Embryonic facial prominence (tissue), 1 donor: ENCODE results near the gene KCNJ4.

Experiments
- DNase-seq: peaks from one replicate; pipeline ENCODE4 v3.0.0-alpha.2; 2016; ENCODE audit errors: extremely low spot score

Gene KCNJ4

DNA sequence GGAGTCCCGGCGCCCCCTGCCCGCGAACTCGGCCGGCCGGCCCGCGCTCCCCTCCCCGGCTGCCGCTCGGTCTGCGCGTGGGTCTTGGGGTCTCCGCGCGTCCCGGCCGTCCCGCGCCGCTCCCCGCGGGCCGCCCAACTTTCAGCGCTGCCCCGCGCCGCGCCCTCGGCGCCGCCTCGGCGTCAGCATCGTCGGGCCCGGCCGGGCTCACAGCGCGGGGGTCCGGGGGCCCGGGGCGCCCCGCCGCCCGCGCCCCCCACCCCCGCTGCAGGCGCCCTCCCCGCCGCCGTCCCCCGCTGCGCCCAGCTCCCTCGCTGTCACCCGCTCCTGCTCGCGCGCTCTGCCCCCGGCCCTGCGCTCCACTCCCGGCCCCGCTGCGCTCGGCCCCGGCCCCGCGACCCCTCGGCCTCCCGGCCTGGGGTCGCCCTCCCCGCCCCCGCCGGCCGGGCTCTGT, at the start of gene KCNJ4:
Gene KCNJ4, minus strand, starts transcription at position 124 of the 454 bp plus-strand sequence. CDS start 27,067 bp downstream, outside the sequence.
- DNase-seq = no peak

DNA sequence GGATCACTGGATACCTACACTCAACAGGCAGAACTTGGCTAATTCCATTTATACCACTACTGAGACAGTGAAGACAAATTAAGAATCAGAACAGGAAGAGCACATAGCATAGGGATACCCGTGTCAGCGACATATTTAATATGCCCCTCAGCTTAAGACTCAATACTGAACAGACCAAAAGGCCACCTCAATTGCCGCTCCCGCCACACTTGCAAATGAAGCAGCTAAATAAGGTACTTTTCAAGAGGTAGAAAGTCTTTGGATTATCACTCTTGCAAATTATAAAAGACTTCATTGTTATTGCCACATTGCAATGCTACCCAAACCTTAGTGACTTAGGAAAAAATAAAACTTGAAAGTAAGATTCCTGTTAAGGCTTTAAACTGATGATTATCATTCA, 48.0 kb upstream of the KCNJ4 start:
- DNase-seq = no peak

DNA sequence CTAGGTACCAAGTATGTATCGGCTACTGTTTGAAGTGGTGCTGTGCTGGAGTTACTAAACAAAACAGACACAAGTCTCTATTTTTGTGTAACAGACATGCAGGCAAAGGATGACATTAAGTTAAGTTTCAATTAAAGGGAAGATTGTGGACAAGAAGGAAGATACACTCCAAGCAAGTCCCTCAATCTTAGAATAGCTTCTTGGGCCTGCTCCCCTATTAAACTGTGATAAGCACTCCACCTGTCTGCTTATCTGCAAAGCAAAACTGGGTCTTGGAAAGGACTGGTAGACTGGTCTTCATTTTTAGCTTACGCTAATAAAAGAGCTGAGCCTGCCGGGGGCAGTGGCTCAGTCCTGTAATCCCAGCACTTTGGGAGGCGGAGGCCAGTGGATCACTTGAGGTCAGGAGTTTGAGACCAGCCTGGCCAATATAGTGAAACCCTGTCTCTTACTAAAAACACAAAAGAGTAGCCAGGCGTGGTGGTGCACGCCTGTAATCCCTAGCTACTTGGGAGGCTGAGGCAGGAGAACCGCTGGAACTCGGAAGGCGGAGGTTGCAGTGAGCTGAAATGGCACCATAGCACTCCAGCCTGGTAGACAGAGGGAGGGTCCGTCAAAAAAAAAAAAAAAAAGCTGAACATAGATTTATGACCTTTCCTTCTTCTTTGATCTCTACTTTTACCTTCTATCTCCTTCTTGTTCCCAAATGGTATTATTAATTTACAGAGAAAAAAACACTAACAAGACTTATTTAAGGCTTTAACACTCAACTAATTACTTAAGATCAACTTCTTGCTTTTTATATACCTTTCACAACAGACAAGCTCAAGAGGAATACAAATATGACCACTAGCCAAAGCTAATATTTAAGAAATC, 47.0 kb upstream of the KCNJ4 start:
- DNase-seq = no peak

DNA sequence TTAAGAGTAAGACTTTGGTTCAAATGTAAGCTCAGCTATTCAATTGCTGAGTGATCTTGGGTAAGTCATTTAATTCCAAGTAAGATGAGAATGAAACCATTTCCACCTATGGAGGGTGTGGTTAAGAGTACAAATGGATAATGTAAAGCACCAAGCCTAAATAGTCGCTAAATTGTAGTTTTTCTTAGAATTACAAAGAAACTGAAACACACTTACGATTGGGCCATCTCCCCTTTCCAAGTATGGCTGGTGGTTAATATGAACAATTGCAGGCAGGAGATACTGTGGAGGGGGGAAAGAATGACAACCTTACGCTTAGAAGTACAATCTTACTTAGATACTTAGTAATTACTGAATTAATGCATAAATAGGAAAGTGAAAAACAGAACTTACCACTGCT, 42.9 kb upstream of the KCNJ4 start:
- DNase-seq = no peak

DNA sequence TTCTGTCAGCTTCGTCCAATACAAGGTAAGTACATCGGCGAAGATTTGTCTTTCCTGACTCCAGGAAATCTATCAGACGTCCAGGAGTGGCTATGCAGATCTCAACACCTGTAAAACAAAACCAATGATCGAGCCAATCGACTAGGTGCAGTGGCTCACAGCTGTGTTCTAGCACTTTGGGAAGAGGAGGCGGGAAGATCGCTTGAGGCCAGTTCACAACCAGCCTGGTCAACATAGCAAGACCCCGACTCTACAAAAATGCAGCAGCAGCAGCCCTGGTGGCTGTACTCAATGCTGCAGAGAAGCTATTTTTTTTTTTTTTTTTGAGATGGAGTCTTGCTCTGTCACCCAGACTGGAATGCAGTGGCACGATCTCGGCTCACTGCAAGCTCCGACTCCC, 39.9 kb upstream of the KCNJ4 start:
- DNase-seq = no peak

DNA sequence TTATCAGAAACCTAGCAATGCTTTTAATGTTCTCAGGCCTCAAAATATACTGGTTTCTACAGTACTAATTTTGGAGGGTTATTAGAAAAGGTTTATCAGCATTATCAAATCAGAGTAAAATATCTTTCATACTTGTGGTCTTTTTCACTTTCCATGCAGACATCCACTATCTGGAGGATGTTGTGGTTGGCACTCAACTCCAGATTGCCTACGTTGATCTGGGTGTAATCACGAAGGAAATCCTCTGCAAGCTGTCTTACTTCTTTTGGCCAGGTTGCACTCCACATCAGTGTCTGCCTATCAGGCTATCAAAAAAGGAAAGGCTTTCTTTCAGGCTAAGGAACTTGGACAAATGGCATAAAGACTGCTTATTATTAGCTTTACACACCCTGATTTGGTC, 39.5 kb upstream of the KCNJ4 start:
- no peak for DNase-seq

DNA sequence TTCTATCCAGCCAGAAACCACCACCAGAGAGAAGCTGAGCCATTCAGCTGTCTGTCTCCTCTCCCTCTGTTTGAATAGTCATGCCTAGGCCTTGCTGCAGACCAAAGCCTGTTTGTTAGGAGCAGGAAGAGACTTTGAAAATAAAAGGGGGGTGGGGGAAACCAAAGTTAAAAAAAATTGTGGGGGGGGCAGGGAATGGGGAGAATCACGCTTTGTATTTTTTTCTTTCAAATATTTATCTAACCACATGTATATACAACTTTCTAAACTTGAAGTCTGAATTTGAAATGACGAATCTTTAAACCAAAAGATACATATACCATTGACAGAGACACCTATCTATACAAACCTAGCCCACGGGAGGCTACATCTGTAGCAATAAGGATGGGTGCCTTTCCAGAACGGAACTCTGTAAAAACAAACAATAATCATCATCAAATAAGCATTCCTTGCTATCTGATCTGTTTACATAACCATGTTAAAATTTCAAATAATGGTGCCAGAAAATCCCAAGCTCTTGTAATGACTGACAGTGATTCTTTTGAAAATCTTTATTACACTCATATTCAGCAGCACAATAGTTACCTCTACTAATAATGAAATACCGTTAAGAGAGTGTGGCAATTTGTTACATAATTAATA, 36.8 kb upstream of the KCNJ4 start:
- DNase-seq = no peak

DNA sequence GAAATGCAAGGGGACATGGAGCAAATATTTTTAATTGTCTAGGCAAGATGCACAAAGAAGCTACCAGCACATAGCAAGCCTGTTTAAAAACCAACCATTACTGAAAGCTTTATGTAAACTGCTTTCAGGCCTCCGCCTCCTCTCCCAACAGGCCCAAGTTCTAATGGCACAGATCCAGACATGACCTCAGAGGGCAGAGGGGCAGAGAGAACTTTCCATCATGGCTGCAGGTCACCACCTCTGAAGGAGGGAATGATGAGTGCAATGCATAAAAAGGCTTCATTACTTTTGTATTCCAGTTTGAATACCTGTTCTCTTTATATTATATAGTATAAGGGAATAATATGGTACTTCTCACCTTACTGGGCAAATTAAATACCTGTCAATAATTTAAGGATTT, 35.9 kb upstream of the KCNJ4 start:
- no peak for DNase-seq

DNA sequence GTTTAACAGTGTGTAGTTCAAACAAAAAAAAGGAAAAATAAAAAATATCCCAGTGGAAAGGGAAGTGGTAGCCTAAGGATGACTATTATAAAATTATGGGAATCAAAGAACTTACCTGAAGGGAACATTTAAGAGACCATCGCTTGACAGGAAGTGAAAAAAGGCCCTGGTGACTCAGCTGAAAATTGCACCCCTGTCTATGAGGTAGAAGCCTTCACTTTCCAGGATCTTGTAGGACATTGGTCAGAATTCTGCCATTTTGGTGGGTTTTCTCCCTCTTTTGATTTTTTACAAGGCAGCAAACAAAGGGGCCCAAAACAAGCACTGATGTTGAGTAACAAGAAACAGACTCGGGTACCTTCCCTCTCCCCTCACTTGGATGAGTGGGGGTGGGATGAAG, 35.5 kb upstream of the KCNJ4 start:
- DNase-seq = no peak

DNA sequence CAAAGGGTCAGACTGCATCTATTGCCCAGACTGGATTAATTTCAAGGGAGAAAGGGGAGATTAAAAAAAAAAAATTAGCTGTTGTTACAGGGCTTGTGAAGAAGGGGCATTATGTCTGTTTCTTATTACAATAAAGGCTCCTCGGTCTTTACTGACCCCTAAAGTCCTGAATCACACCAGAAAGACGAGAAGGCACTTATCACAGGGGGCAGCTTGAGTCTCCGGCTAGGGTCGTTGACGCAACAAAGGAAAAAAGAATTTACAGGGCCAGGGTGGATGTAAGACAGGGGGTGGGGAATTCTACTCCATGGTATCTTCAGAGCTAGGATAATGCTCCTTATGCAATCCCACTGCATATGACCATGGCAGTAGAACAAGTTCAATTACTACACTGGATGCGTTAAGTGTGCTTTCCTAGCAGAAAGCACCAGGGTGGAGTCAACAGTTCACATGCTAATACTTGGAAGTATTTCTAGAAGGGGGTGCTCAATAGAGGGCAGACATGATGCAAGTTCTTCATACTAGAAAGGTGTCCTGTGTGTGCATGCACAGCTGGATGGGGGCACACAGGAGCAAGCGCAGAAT, 34.7 kb upstream of the KCNJ4 start:
- no peak for DNase-seq

DNA sequence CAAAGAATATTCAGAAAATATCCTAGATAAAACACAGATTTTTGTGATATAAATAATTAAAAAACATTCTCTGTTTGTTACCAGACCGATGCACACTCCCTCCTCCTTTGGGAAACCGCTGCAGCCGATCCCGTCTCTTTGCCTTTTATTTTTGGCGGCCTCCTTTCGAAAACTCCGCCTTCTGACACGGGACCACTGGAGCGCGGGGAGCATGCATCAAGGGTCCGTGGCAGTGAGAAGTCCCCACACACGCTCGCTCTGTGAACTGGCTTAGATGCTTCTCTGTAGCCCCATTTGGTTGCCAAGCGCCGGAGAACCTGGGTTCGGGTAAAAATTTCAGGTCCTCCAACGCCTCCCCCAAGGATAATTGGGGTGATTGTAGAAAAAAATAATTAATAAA, 34.1 kb upstream of the KCNJ4 start:
- DNase-seq = no peak

DNA sequence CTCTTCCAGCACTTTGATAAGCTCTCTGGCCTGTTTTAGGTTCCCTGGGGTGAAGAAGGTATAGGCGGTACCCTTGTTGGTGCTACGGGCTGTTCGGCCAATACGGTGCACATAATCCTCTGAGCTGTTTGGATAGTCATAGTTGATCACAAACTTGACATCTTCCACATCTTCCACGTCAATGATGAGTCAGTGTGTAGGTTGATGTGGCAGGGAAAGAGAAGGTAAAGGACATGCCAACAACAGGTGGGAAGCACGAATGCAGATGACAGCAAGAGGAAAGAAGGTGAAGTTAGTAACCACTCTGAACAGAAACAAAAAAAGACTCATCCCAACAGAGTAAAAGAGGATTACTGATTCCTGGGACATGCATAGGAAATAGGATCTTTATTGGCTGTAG, 32.9 kb upstream of the KCNJ4 start:
- DNase-seq = no peak

DNA sequence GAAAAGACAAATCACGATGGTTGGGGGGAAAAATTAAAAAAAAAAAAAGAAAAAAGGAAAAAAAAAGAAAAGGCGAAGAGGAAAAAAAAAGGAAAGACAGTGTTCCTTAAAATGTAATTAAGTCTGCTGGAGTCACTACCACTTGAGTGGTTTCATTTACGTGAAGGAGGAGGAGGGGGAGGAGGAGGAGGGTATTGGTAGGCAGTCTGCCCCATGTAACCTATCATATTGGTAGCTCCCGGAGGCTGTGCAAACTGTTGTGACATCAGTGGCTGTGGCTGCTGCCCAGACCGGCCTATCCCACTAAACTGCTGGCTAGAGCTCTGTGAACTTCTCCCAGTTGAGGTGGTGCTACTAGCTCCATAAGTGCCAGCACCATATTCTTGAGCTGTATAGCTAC, 30.8 kb upstream of the KCNJ4 start:
- no peak for DNase-seq

DNA sequence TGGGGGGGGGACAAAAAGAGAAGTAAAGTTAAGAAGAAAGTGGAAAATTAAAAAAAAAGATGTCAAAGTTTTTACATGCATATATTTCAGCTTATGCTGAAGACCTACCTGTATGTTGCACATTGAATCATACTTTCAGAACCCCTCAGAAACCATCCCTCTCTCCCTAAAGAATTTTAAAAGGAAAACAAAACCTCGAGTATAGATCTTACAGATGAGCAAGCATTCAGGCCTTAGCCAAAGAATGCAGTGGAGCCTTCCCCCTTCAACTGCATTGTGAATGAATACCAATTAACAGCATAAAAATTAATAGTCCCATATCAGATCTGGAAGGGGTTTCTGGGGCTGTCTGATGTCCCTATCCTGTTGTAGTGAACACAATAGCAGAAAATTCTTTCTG, 29.2 kb upstream of the KCNJ4 start:
- no peak for DNase-seq

DNA sequence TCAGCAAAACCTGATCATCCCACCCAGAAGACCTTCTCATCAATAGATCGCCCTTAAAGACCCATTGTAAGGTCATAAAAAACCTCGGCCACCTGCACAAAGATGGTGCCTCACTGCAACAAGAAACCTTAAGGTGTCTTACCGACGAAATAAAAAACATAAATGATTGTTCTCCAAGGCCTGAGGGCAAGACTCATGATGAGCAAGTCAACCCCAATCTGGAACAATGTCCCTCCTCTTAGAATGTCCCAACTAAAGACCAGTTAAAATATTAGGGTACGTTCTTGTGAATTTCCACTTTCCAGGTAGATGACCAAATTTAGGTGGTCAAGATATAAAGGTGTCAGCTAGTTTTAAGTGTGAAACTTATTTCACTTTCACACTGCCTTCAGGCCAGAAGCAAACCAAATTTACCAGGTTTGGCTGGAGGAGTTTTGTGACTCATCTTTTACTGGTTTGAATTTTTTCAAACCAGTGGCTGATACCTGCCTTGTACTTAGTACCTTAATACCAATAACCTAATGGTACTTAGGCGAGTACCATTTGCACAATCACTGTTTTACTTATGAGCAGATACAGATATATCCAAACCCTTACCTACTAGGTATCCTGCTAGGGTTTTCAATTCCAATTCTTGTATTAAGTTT, 27.8 kb upstream of the KCNJ4 start:
- no peak for DNase-seq

DNA sequence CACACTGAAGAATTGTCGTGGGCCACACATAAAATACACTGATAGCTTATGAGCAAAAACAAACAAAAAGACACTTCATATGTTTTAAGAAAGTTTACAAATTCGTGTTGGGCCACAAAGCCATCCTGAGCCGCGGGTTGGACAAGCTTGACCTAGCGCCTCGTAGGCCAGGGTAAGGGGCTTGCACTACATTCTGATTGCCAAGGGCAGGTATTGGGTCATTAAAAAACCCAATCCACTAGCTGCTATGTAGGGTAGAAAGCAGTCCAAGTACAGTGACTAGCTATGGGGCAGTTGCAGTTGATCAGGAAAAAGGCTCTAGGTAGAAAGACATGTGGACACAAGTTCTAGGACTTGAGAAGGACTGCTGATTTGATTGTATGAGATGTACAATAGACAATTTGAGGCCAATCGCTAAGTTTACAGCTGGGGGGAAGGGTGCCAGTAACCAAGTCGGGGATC, 26.9 kb upstream of the KCNJ4 start:
- DNase-seq = no peak

DNA sequence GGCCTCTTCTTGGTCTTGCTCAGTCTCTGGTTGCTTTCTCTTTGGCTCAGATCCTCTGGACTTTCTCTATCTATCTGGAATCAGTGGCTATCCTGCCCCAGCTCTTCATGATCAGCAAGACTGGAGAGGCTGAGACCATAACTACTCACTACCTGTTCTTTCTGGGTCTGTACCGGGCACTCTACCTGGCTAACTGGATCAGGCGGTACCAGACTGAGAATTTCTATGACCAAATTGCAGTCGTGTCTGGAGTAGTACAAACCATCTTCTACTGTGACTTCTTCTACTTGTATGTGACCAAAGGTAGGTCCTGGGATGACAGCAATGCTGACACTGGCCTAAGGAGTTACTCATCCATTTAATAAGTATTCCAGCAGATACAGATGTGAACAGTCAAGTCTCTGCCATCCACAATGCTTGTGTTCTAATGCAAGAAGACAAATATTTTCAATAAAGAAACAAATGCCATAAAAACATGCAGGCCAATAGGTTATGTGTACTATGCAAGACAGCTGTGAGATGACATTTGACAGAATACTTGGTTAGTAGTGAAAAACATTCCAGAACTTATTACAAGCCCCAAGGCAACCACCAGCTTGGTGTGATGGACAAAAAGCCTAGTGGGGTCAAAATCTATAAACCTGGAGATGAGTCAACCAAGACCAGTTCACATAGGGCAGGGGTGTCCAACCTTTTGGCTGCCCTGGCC, 26.3 kb upstream of the KCNJ4 start:
- no peak for DNase-seq

DNA sequence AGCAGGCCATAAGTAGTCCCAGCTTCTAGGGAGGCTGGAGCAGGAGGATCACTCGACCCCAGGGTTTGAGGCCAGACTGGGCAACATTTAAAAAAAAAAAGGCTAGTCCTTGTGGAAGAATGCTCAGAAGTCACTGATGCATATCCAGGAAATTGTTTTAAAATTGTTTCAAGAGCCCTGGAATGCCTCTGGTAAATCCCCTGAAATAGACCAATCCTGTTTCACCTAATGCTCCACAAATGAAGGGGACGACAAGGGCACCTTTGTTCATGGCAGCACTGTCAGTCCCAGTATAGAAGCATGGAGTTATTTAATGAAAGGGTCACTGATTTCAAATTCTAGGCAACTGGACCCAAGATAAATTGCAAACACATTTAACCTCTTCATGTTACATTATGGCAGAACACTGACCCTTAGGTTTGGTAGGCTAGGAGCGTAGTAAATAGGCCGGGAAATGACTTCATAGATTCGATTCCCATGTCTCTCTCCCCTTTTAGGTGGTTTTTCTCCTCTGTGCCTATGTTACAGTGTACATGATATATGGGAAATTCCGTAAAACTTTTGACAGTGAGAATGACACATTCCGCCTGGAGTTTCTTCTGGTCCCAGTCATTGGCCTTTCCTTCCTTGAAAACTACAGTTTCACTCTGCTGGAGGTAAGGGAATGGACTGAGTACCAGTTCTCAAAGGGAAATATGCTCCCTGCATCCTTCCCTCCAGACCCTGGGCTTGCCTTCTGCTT, 24.3 kb upstream of the KCNJ4 start:
- DNase-seq = no peak

DNA sequence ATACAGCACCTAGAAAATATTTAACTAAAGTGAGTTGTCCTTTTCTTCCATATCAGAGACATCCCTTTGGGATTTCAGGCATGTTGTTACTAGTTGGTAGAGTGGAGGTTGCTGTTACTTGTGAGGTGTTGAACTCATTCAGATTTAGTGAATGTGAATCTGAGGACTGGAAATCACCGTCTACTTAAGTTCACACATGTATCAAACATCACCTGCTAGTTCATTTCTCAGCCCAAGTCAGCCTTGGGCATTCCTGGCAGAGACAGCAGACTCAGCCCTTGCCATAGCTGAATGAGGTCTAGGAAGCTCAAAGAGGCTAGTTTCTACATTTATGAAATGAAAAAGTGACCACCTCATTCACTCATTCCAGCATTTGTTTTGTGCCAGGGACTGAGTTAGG, 22.6 kb upstream of the KCNJ4 start:
- no peak for DNase-seq

DNA sequence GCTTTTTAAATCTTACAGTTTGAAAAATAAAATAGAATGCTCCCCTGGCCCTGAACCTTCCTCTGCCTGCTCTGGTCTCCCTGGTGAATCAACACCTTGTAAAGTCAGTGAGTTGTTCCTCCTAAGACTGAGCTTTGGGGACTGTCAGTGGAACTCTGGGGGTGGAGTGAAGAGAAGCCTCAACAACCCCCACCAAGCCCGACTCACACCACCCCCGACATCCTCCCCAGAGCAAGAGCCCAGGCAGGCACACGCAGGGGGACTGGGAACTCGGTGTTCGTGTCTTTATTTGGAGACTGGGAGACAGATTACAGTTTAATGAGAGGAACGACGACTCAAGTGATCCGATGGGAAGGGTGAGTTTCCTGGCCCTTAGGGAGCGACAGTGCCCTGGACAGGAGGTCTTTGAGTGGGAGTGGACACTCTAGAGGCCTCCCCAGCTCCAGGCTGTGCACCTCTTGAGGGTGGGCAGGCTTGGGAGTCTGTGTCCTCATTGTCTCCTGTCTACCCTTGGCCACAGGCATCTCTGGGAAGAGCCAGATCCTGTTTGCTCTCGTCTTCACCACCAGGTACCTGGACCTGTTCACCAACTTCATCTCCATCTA, 19.1 kb upstream of the KCNJ4 start:
- DNase-seq = no peak

DNA sequence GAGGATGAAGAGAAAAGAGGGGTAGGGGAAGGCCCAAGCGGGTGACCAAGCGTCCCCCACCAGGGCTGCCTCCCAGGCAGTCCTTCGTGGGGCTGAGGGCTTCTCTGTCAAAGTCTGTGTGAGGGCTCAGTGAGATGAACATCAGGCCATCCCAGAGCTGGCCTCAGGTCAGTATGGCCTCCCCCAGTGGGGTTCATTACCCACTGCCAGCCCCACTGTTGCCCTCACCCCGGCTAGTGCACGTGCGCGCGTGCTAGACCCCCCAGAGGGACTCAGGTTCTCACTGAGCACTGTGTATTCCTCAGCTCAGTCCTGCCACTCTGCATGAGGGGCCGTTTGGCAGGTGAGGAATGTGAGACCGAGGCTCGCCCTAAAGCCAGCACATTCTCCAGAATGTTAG, 16.2 kb upstream of the KCNJ4 start:
- DNase-seq = no peak
